GM18873 (cell line): ENCODE data around the gene ENOSF1.

Source experiments
- ATAC-seq: cut with Tn5 transposase; IDR thresholded peaks from one replicate; pipeline ENCODE4 v1.9.1; 2021; ENCODE audit warnings: mild to moderate bottlenecking, moderate library complexity, moderate number of reproducible peaks; ENCODE audit not compliant: unreplicated experiment, low FRiP score

The ENOSF1 gene

DNA sequence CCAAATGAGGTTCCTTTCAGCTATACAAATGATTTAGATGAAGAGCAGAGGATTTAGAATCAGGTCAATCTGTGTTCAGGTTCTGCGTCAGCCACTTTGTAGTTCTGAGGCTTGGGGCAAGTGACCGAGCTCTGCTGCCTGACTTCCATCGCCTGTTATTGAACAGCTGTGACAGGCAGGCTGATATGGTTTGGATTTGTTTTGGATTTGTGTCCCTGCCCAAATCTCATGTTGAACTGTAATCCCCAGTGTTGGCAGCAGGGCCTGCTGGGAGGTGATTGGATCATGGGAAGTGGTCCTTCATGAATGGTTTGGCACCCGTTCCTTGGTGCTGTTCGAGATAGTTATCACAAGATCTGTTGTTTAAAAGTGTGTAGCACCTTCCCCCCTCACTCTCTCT, 36.4 kb downstream of the ENOSF1 start:
- no peak for ATAC-seq

DNA sequence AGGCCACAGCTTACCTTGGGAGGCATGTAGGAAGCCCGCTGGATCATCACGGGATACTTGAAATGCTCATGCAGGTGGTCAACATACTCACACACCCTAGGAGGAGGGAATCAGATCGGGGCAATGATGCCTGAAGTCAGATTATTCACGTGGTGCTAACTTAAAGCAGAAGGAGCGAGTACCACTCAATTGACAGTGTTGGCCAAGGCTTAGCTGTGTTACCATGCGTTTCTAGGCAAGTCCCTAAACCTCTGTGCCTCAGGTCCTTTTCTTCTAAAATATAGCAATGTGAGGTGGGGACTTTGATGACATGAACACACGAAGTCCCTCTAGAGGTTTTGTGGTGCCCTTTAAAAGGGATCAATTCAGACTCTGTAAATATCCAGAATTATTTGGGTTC, 37.1 kb downstream of the ENOSF1 start:
- no peak for ATAC-seq

DNA sequence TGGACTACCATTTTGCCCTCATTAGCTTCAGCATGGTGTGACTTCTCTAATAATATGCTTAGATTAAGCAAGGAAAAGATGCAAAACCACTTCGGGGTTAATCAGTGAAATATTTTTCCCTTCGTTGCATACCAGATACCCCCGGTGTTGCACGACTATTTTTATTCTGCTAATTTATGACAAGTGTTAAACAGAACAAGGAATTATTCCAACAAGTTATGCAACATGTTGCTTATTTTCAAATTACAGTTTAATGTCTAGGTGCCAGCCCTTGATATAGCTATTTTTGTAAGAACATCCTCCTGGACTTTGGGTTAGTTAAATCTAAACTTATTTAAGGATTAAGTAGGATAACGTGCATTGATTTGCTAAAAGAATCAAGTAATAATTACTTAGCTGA, 38.7 kb downstream of the ENOSF1 start:
- ATAC-seq, result no peak

DNA sequence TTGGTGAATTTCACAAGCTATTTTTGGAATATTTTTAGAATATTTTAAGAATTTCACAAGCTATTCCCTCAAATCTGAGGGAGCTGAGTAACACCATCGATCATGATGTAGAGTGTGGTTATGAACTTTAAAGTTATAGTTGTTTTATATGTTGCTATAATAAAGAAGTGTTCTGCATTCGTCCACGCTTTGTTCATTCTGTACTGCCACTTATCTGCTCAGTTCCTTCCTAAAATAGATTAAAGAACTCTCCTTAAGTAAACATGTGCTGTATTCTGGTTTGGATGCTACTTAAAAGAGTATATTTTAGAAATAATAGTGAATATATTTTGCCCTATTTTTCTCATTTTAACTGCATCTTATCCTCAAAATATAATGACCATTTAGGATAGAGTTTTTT, 39.1 kb downstream of the ENOSF1 start:
- no peak for ATAC-seq

DNA sequence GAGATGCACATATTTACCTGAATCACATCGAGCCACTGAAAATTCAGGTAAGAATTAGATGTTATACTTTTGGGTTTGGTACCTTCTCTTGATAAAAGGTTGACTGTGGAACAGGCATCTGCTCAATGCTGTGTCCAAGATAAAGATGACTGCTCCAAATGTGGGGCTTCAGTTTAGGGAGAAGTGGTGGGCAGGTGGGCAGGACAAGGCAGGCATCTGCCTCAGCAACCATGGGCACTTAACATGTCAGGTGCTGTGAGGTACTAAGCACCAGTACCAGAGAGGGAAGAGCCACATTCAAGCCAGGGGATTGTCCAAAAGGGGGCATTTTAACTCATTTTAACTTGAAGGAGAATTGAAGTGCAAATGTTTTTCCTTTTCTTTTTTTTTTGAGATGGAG, 41.0 kb downstream of the ENOSF1 start:
- no peak for ATAC-seq

DNA sequence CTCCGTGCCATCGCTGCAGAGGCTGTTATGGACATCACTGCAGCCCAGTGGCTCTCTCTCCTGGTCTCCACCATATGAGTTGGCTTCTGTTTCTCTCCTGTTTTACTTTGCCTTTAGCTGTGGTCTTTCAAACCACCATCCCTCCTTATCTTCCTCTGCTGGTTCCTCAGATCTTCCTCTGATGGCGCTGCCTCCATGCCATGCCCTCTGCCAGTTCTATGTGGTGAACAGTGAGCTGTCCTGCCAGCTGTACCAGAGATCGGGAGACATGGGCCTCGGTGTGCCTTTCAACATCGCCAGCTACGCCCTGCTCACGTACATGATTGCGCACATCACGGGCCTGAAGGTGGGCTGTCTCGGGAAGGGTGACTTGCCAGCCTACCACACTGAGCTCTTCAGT, 41.9 kb downstream of the ENOSF1 start:
- ATAC-seq, result no peak

DNA sequence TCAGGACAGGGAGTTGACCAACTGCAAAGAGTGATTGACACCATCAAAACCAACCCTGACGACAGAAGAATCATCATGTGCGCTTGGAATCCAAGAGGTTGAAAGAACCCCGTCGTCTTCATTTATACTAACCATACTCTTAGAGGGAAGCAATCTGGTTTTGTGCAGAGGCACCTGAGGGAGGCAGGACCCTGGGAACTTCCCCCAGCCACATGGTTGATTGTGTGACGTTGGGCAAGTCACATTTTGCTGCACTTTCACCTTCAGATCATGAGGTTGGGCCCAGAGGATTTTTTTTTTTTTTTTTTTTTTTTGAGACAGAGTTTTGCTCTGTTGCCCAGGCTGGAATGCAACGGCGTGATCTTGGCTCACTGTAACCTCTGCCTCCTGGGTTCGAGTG, 43.4 kb downstream of the ENOSF1 start:
- ATAC-seq, result no peak

DNA sequence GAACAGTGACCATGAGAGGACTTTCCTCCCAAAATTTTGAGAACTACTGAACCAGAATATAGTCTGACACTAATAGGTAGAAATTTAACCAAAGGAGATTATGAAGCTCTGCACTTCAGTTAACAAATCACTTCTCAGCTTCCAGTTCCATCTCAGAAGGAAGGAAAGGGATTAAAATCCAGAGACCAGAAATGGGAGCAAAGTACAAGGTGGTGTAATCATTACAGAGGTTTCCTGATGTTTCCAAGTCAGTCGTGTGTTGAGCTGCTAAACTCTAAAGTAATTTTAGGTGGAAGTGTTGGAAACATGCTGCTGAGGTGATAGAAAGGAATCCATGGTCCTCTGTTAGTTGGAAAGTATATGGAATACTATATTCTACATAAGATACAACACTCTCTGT, 44.2 kb downstream of the ENOSF1 start:
- no peak for ATAC-seq

DNA sequence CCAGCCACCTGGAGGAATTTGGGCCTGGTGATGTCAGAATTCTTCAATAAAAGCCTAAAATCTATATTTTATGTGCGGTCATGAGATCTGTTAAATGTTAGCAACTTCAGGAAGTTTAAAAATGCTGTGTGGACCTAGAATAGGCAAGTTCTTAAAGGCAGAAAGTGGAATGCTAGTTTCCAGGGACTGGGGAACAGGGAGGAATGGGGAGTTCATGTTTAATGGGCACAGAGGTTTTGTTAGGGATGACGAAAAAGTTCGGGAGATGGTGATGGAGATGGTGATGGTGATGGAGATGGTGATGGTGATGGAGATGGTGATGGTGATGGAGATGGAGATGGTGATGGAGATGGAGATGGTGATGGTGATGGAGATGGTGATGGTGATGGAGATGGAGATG, 45.8 kb downstream of the ENOSF1 start:
- no peak for ATAC-seq

DNA sequence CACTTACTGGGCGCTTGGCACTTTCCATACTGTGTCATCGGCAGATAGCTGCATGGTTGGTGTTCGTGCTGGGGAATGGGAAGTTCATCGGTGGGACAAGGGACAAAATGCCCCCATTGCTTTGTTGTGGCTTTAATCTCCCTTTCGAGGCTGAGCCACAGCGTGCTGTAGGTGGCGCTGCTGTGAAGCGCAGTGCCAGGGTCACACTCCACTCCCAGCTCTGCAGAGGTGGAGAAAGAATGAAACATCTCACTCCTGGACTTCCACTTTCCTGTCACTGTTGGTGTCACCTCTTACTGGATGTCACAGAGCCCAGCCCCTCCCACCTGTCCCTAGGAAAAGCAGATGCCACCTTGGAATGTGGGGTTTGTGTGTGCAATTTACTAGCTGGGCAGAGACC, 46.3 kb downstream of the ENOSF1 start:
- no peak for ATAC-seq

DNA sequence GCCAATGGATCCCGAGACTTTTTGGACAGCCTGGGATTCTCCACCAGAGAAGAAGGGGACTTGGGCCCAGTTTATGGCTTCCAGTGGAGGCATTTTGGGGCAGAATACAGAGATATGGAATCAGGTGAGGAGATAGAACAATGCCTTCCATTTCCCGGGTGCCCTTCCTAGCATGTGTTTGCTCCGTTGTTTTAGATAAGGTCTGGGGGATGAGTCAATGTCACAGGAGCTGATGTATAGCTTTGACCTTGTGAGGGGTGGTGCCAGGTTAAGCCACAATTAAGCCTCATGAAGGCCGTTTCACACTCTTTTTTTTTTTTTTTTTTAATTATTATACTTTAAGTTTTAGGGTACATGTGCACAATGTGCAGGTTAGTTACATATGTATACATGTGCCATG, 50.2 kb downstream of the ENOSF1 start:
- no peak for ATAC-seq

DNA sequence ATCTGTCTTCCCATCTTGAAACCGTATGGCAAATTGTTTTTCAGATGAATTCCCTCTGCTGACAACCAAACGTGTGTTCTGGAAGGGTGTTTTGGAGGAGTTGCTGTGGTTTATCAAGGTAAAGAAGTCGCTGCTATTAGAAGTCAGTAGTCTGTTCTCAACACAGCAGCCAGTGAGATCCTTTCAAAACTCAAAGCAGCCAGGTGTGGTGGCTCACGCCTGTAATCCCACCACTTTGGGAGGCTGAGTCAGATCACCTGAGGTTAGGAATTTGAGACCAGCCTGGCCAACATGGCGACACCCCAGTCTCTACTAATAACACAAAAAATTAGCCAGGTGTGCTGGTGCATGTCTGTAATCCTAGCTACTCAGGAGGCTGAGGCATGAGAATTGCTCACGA, 52.8 kb downstream of the ENOSF1 start:
- ATAC-seq, result no peak

DNA sequence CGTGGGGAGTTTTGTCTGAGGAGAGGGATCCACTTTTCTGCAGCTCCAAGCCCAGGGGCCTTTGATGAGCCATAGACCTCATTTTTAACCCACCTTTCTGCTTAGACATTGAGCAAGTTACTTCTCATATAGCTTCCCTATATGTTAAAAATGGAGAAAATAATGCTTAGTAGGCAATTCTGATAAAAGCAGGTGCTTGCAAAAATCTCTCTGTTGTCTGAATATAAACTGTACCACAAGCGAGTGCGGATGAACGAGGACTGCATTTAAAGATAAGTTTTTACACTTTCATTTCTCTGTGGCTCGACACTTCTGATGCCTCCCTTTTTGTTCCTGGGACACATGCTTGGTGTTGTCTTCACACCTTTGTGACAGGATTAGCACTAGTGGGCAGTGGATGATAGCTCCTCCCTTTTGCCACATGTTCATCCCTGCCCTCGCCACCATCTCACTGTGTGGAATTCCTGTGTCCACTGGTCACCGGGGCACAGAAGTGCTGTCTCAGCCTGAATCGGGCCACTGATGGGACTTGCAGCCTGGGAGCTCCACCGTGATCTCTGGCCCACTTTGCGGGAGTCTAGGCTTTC, 53.4 kb downstream of the ENOSF1 start:
- ATAC-seq, result no peak

DNA sequence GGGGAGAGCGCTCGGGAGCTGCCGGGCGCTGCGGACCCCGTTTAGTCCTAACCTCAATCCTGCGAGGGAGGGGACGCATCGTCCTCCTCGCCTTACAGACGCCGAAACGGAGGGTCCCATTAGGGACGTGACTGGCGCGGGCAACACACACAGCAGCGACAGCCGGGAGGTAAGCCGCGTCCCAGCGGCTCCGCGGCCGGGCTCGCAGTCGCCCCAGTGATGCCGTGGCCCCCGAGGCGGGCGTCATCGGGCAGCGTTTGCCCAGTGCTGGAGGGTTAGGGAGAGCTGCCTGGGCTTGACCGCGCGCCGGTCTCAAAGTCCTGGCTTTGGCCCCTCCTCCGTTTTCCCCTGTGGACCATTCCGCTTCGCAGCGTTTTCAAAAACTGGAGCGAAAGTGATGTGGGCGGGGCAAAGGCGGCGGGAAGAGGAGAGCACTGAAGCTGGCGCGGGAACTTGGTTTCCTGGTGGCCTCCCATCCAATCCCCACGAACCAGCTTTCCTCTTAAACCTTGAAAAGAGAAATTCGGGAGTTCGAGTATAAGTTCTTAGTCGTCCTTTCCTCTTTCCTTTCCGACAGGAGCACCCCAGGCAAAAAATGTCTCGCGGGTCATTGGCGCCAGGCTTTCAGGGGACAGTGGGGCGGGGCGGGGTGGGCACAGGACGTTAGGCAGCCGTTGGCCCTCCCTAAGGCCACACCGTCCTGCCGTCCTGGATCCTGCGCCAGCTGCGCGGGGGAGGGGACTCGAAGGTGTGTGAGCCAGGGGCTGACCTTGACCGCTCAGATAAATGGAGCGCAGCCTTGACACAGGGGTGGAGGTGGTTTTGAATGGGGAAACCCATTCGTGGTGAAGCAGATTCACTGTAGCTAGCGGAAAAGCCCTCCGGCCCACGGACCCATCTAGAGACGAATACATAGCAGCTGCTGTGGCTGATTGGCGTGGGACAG, 54.2 kb downstream of the ENOSF1 start:
- peak; percentile 54 for ATAC-seq

DNA sequence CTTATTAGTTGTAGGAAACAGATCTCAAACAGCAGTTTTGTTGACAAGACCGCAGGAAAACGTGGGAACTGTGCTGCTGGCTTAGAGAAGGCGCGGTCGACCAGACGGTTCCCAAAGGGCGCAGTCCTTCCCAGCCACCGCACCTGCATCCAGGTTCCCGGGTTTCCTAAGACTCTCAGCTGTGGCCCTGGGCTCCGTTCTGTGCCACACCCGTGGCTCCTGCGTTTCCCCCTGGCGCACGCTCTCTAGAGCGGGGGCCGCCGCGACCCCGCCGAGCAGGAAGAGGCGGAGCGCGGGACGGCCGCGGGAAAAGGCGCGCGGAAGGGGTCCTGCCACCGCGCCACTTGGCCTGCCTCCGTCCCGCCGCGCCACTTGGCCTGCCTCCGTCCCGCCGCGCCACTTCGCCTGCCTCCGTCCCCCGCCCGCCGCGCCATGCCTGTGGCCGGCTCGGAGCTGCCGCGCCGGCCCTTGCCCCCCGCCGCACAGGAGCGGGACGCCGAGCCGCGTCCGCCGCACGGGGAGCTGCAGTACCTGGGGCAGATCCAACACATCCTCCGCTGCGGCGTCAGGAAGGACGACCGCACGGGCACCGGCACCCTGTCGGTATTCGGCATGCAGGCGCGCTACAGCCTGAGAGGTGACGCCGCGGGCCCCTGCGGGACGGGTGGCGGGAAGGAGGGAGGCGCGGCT, 55.0 kb downstream of the ENOSF1 start, which contains the start of gene TYMS:
TSS of gene TYMS (plus strand) at position 343 of the 690 bp plus-strand sequence. CDS start at position 433, 90 bp downstream.
- peak; percentile 39 for ATAC-seq

DNA sequence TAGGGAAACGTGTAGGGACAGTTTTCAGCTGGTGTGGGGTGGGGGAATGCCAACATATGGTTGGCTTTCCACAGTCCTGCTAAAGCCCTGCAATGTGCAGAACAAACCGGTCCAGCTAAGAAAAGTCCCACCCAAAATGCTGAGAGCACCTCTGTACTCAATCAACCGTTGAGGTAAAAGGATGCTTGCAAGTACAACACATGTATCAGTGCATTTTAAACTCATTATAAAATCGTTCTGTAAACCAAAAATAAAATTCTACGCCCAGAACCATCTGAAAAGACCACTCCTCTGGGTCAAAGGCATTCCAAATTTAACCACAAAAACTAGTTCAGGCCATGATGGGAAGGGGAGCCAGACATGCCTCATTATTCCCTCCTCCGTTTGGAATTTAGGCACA, 57.0 kb downstream of the ENOSF1 start:
- no peak for ATAC-seq

DNA sequence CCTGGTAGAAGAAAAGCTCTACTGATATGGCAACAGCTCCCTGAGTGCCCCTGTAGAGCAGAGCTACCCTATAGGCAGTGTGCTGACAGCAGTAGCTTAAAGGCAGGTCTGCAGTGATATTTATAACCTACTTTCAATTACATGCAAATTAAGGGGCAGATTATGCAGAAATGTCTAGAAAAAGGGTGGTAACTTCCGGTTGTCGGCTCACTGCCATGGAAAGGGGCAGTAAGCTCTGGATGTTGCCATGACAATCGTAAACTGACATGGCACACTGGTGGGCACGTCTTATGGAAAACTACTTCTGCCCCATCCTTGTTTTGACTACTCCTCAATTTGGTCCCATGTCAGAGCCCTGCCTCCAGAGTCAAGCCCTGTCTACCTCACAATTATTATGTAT, 57.8 kb downstream of the ENOSF1 start:
- ATAC-seq, result no peak

DNA sequence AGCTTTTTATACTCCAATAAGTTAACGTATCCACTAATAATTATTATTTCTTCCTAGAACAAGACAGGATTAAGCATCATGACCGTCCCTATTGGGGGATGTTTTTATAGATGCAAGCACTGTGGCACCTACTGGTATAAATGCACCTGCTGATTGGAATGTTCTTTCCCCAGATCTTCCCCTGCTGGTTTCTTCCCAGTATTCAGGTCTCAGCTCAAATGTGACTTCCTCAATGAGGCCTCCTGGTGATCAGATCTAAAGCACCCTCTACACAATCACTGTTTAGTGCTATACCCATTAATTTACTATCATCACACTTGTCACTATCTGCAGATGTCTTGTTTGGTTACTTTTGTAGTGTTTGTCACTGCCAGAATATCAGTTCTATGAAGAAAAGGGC, 58.9 kb downstream of the ENOSF1 start:
- ATAC-seq, result no peak

DNA sequence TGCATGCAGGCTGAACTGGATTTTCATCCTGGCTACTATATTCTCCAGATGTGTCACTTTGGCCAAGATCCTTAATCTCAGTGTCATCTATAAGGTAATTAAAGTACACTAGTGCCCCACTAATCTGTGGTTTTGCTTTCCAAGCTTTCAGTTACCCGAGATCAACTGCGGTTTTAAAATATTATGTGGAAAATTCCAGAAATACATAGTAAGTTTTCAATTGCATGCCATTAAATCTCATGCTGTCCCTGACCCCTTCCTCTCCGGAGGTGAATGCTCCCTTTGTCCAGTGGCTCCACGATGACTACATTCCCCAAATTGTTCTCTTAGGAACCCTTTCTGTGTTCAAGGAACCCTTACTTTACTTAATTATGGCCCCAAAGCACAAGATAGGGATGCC, 60.3 kb downstream of the ENOSF1 start:
- ATAC-seq, result no peak

DNA sequence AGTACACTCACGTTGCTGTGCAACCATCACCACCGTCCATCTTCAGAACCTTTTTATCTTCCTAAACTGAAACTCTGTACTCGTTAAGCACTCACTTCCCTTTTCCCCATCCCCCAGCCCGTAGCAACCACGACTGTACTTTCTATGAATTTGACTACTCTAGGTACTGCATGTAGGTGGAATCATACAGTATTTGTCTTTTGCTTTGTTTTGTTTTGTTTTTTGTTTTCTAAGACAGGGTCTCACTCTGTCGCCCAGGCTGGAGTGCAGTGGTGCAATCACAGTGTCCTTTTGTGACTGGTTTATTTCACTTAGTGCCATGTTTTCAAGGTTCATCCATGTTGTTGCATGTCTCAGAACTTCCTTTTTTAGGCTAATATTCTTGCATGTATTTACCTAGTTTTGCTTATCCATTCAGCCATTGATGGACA, 62.0 kb downstream of the ENOSF1 start:
- peak; percentile 79 for ATAC-seq

DNA sequence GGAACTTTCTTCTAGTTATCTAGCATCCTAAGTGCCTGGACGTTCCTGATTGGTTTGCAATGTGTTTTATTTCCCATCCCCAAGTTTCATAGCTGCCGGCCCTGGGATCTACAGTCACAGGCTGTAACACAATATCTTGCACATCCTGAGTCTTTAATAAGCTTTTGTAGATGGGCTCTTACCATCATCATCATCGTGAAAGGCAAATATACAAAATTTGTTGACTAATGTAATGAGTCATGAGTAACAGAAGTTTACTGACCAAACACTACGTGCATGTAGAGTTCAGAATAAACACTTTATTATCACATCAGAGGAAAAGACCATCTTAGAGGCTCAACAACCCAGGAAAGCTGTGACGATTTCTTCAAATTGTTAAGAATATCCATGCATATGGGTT, 63.1 kb downstream of the ENOSF1 start:
- ATAC-seq, result no peak
